RWPE2 (cell line): Measurements from ENCODE around the gene HAVCR2.
"Not testable (repeated sequence)": the region's sequence is repeated elsewhere in the genome, so short reads cannot be mapped to it uniquely, and the experiment has no call there.

Source experiments
- ATAC-seq: fragments of 200-7000 bp; cut with Tn5 transposase; 3 replicates; pipeline ENCODE4 v1.9.1; 2021; ENCODE audit warnings: low read depth
- DNase-seq: peaks from one replicate; pipeline ENCODE4 v3.0.0-alpha.2; 2020; ENCODE audit warnings: low spot score
- H3K27ac ChIP-seq: fragments of 450-650 bp; 2 replicates; pipeline ENCODE4 v1.5.1; 2017; ENCODE audit warnings: mild to moderate bottlenecking; ENCODE audit not compliant: poor library complexity, severe bottlenecking
- H3K27me3 ChIP-seq: fragments of 250-450 bp; sonication (Bioruptor Pico); 2 replicates; pipeline ENCODE4 v1.5.1; 2021; ENCODE audit warnings: mild to moderate bottlenecking, moderate library complexity; ENCODE audit not compliant: insufficient read depth, poor library complexity, severe bottlenecking
- H3K36me3 ChIP-seq: fragments of 250-450 bp; sonication (Bioruptor Pico); 2 replicates; pipeline ENCODE4 v1.5.1; 2020; ENCODE audit warnings: low read depth, mild to moderate bottlenecking, moderate library complexity
- H3K4me1 ChIP-seq: fragments of 250-450 bp; sonication (Bioruptor Pico); 2 replicates; pipeline ENCODE4 v1.5.1; 2021; ENCODE audit warnings: mild to moderate bottlenecking, moderate library complexity; ENCODE audit not compliant: insufficient read depth, poor library complexity, severe bottlenecking
- H3K4me3 ChIP-seq: fragments of 250-450 bp; sonication (Bioruptor Pico); 2 replicates; pipeline ENCODE4 v1.5.1; 2021; ENCODE audit warnings: mild to moderate bottlenecking, moderate library complexity; ENCODE audit not compliant: severe bottlenecking
- H3K9me3 ChIP-seq: fragments of 250-450 bp; sonication (Bioruptor Pico); 2 replicates; pipeline ENCODE4 v1.5.1; 2021; ENCODE audit warnings: mild to moderate bottlenecking, moderate library complexity; ENCODE audit not compliant: severe bottlenecking
- CTCF ChIP-seq: fragments of 450-650 bp; IDR thresholded peaks from one replicate; pipeline ENCODE4 v1.5.1; 2017; ENCODE audit warnings: mild to moderate bottlenecking, moderate library complexity; ENCODE audit not compliant: poor library complexity, severe bottlenecking

HAVCR2 gene

DNA sequence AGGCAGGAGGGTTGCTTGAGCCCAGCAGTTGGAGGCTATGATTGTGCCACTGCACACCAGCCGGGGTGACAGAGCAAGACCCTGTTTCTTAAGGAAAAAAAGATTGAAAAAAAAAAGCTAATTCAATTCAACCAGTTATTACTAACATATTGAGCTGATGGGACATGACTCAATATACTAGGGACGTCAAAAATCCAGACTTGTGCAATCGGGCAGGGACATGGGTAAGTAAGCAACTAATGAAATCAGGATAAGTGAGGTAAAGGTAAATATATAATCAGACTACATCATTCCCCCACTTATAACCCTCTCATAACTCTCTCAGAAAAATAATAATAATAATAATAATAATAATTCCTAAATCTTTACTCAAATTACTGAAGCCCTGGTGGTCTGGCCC, 49.0 kb downstream of the HAVCR2 start:
- Histone ChIP-seq H3K9me3 (peaks cover 1% of the 10 kb centered on the region), H3K27me3 (no peaks in the 10 kb centered on the region), H3K27ac (no peak overlapping the region), H3K4me1 (no peaks in the 10 kb centered on the region), H3K36me3 (no peaks in the 10 kb centered on the region), H3K4me3 (no peak overlapping the region)
- DNase-seq (no peak), ATAC-seq (no peak)
- no peak for TF ChIP-seq CTCF

GRCh38 chr5:157059093-157059539, 49.7 kb downstream of the HAVCR2 start, which contains the start of gene HAVCR1:
Gene HAVCR1, minus strand, starts transcription at chr5:157059116. Its CDS starts 1,173 bp downstream, at chr5:157057943.
- no peaks in the 10 kb centered on the region for H3K36me3 ChIP-seq
- no peak for TF ChIP-seq CTCF
- H3K27ac ChIP-seq, result no peak within 1 kb of the TSS
- H3K4me3 ChIP-seq, result no peak within 1 kb of the TSS
- H3K4me1 ChIP-seq, result no peaks in the 10 kb centered on the region
- H3K9me3 ChIP-seq, result peaks cover 1% of the 10 kb centered on the region
- H3K27me3 ChIP-seq, result no peaks in the 10 kb centered on the region
- ATAC-seq (no peak), DNase-seq (no peak)

DNA sequence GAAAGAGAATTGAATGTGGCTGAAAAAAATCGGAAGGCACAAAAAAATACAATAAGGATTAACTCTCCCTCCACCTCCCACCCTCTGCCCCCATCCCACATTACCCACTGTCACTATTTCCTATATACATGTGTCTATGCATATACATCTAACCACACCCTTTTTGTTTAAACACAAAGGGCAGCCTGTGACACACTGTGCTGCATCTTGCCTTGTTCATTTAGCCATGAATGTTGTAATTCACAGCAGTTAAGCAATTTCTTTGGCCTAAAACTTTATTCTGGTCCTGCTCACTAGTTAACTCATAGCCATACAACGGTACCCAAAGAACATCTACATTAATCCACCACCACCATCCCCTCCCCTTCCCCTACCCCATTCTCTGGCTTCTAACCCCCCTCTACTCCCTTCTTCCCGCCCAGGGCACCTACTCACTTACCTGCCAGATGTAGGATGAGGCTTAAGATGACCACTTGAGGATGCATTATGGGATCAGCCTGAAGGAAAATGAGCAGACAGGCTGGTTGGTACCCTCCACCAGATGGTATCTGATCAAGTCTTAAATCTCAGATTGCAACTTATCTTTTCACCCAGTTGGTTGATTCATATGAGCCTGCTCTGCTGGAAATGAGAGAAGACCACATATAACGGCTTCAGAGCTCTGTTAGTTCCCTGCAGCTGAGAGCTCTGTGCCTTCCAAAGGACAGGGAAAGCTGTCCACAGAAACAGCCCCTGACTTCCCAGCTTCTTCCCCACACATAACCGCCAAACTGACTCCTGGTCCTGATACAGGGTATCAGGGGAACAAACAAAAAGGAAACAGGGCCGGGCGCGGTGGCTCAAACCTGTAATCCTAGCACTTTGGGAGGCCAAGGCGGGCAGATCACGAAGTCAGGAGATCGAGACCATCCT, 51.1 kb downstream of the HAVCR2 start:
- H3K27ac ChIP-seq, result no peak overlapping the region
- H3K9me3 ChIP-seq, result peaks cover 1% of the 10 kb centered on the region
- TF ChIP-seq CTCF, result no peak
- H3K4me1 ChIP-seq, result no peaks in the 10 kb centered on the region
- H3K27me3 ChIP-seq, result no peaks in the 10 kb centered on the region
- no peaks in the 10 kb centered on the region for H3K36me3 ChIP-seq
- no peak overlapping the region for H3K4me3 ChIP-seq
- ATAC-seq (0 out of 3 replicates have a peak, but pooled peaks have one; percentile 17), DNase-seq (no peak)

DNA sequence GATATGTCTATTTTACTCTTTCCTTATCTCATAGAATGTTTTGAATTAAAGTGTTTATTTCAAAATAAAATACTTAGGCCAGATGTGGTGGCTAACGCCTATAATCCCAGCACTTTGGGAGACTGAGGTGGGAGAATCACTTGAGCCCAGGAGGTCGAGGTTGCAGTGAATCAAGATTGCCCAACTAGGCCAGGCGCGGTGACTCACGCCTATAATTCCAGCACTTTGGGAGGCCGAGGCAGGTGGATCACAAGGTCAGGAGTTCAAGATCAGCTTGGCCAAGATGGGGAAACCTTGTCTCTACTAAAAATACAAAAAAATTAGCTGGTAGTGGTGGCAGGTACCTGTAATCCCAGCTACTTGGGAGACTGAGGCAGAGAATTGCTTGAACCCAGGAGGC, 52.0 kb downstream of the HAVCR2 start:
- H3K27ac ChIP-seq, H3K27me3 ChIP-seq, DNase-seq, H3K4me1 ChIP-seq, ATAC-seq, H3K9me3 ChIP-seq, H3K4me3 ChIP-seq, H3K36me3 ChIP-seq: not testable (repeated sequence)

DNA sequence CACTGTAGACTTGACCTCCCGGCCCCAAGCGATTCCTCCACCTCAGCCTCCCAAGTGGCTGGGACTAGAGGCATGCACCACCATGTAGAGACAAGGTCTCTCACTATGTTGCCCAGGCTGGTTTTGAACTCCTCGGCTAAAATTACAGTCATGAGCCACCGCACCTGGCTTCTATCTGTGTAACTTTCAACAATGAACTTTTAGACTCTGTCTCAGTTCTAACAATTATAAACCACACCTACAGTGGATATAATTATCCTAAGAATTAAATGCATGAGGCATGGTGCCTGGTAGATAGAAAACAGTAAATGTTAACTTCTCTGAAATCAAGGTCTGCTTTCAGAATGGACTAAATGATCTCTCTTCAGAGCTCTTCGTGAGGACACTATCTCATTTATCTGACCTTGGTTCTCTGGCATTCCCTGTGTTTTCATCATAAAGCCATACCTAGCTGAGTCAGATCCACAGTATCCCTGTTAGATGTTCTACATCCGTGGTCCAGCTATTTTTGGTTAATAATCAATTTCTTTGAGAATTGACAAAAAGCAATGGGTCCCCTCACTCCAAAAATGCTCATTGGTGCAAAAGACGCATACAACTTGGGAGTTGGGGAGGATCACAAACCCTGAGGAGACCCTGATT, 57.1 kb downstream of the HAVCR2 start:
- Histone ChIP-seq H3K27ac (no peak overlapping the region), H3K4me3 (no peak overlapping the region), H3K36me3 (no peaks in the 10 kb centered on the region), H3K4me1 (peaks cover 6% of the 10 kb centered on the region), H3K9me3 (no peaks in the 10 kb centered on the region), H3K27me3 (no peaks in the 10 kb centered on the region)
- no peak for TF ChIP-seq CTCF
- no peak for ATAC-seq
- no peak for DNase-seq
